Measurements from ENCODE around the gene SMIM38.

DNA sequence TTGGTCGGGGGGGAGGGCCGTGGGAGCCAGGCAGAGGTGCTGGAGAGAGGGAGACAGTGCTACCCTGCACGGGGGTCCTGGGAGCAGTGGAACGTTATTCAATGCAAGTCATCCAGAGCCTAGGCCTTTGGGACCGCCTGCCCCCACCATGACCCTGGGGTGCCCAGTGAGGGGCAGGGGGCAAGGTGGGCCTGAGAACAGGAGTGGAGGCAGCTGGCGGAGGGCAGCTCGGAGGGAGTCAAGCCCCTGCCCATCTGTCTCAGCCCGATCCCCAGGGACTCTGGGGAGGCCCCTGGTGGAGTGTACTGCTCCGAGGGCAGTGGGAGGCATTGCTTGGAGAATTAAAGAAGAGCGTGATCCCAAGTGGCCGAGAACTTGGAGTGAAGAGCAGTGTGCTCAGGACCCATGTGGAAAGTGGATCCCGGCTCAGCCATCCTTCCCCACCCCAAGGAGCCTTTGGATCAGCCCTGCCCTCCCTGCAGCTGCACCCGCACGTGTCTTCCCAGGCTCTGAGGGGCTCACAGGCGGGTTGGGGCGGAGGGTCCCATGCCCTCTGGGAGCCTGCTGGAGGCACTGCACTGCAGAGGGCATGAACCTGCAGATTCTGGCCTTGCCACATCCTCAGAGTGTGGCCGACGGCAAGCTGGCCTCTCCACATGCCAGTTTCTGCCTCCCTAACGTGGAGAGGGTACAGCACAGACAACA is 34.0 kb upstream of the SMIM38 start:
- TF ChIP-seq GATA2 (IDR thresholded peaks at IDR 0.05; ENCODE audit: low read depth, low read length) (no peak), GATA3 (IDR thresholded peaks at IDR 0.05; ENCODE audit: low read depth, low read length) (no peak)
